Stimulated activated CD8-positive, alpha-beta memory T cell treated with anti-CD3 and anti-CD28 coated beads, Interleukin-15, amount 100 ng/mL, for 4 hours (primary cell): ENCODE measurements around the gene AFAP1.
"Not testable (repeated sequence)": the region's sequence is repeated elsewhere in the genome, so short reads cannot be mapped to it uniquely, and the experiment has no call there.

Experiments used
- DNase-seq, 2 donors: peaks; one replicate each; pipeline ENCODE4 v3.0.0-alpha.2; 2020; ENCODE audit warnings: low read depth in 2 of 2

AFAP1 gene

DNA sequence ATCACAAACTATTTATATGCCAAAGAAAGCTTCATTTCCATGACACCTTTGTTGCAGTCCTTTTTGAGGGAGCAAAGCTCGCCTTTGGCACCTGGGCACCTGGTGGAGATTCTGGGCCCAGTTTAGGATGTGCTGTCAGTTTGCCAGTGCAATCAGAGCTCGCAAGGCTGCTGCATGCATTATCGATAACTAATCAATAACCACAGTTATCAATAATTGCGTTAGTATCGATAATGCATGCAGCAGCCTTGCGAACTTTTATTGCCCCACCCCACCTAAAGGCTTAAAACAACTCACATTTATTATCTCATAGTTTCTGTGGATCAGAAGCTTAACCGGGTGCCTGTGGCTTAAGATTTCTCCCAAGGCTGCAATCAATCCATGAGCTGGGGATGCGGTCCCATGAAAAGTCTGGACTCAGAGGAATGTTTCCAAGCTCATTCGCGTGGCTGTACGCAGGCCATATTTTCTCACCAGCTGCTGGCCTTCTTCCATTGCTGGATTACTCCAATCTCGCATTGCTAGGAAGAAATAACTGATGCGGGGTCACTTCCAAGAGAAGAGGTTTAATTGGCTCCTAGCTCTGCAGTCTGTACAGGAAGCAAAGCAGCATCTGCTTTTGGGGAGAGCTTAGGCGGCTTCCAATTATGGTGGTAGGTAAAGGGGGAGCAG lies 6.2 kb upstream of the AFAP1 start:
- no peak for DNase-seq

DNA sequence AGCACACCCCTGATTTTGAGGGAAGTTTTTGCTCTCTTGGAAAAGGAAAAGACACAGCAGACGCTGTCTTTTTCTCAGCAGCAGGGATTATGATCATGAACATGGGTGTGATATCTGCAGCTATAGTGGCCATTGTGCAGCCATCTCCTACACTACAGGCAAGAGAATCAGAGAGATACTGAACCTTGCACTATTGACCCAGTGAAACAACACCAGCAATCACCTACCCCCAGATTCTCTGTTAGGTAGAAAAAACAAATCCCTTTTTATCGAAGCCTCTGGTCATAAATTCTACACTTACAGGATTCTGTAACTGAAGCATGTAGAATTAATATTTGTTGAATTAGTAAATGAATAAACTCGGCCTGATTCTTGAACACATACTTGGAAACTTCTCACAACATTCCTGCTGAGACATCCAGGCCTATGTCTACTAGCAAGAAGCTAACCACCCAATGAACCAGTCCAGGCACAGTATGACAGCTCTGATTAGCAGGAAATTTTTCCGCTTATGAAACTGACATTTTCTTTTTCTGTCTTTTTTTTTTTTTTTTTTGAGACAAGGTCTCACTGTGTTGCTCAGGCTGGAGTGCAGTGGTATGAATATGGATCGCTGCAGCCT lies 5.0 kb upstream of the AFAP1 start:
- DNase-seq, result no peak

GRCh38 chr4:7943688-7944087 lies 4.0 kb upstream of the AFAP1 start:
- not testable (repeated sequence) for DNase-seq

DNA sequence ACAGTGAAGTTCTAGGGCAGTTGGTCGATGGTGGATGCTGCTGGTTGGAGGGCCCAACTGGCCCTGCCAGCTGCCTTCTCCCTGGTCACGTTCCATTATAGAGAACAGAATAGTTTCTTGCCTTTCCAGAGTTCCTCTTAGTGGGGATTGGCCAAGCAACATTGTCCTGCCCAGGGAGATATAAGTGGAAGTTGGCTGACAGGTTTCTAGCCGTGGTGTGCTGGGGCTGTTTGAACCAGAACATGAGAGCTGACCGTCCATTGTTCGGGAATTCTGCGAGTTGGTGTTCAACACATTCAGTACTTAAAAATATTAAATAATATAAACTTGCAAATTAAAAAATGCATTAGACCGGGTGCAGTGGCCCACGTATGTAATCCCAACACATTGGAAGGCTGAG lies 3.5 kb upstream of the AFAP1 start:
- DNase-seq, result no peak

GRCh38 chr4:7941965-7942496 lies 2.4 kb upstream of the AFAP1 start:
- DNase-seq, result no peak

DNA sequence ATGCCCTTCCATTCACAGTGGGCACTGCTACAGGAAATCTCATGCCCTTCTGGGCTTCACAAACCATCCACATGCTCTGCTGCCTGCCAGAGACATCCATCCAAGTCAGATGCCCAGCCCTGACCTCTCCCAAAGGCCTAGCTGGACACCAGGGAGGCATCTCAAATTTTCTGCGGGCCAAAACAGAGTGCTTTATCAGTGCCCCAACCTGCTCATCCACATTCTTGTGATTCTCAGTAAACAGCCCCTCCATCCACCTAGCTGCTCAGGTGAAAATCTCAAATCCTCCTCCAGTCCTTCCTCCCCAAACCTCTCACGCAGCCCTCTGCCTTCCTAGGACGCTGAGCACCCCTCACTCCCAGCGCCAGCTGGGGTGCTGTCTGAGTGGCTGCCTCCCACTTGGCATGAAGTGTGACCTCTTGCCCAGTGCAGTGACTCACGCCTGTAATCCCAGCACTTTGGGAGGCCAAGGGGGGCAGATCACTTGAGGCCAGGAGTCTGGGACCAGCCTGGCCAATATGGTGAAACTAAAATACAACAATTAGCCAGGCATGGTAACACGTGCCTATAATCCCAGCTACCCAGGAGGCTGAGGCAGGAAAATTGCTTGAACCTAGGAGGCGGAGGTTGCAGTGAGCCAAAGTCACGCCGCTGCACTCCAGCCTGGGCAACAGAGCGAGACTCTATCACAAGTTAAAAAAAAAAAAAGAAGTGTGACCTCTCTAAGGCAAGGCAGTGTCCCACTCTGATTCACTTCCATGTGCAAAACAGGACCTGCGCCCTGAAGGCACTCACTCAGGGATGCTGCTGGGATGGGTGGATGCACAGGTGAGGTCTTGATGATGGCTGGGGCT lies 1.7 kb upstream of the AFAP1 start:
- no peak for DNase-seq

- no peak for DNase-seq
Measured at GRCh38 chr4:7938609-7939376, 868 bp downstream of the AFAP1 start.

- DNase-seq, result no peak
Measured at GRCh38 chr4:7938266-7938608, 1.4 kb downstream of the AFAP1 start.

DNA sequence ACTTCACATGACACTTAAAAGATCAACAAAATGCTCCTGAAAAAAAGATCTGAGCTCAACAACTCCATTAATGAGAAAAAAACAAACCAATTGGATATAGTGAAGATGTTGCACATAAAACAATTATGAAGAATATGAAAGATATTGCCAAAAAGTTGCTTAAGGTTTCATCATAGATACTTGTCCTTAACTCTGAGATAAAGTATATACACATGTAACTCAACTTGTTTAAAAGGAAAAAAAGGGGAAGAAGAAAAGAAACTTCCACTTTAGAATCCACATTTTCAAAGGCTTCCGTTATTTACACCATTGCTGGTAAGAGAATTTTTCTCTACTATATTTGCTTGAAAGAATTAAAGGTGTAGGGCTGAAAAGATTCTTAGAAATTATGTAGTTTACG lies 2.7 kb downstream of the AFAP1 start:
- DNase-seq, result no peak

DNA sequence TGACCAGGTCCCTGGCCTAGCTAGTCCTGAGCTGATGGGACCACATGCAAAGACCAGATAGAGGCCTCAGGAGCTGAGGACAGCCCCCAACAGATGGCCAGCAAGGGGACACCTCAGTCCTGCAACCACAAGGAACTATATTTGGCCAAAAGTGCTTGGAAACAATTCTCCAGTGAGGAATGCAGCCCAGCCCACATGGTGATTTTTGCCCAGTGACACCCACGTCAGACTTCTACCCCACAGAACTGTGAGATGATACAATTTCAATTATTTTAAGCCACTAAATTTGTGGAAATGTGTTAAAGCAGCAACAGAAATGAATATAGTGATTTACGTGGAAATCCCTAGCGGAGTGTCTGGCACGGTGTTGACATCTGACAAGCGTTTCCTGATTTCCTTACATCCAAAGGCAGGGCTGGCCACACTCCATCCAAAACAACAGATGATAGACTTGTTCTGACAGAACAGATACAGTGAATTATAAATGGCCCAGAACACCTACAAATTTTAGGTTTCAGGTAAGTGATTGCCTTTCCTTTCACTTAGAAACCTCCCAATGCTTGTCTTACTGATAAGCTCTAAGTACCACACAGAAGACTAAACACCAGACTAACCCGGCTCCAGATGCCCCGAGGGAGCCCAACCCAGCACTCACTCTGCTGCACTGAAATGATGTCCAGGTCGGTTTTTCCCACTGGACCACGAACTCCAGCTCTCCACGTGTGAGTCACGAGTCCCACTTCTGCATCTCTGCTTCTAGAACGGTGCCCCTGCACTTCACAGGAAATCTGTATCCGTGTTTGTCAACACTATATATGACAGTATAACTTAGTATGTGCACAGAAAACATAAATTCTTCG lies 5.8 kb downstream of the AFAP1 start:
- DNase-seq, result no peak

GRCh38 chr4:7932287-7932686 lies 7.4 kb downstream of the AFAP1 start:
- DNase-seq, result no peak

DNA sequence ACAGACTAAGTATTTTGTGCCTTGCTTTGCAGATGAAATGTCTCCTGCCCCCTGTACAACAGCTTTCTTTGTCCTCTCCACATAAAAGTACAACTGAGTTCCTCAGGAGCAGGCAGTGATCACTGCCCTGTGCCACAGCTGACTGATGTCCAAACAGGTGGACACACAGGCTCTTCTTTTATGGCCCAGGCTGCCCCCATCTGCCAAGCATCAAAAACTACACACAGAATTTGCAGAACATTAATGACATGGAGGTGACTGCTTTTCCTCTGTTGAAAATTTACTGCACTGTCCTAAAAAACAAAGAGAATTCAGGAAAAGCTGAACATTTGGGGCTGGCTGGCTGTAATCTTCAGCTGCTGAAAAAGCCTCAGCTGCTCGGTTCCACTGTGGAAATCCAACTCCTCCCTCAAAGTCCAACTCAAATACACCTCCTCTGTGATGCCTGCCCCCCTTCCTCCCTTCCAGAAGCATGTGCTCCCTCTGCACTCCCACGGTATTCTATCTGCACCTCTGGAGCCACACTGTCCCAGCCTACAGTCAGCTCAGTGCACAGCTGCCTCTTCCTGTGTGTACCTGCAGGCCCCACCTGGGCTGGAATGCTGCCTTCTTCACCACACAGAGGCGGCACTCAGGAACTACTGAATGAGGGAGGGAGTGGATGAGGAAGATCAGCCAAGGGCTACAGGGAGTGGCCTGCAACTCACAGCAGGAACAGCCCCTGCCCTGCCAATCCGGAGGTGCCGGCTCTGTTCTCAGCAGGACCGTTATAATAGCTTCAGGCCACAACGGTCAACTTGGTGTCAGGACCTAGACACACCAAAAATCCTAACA lies 10.3 kb downstream of the AFAP1 start:
- DNase-seq, result no peak

DNA sequence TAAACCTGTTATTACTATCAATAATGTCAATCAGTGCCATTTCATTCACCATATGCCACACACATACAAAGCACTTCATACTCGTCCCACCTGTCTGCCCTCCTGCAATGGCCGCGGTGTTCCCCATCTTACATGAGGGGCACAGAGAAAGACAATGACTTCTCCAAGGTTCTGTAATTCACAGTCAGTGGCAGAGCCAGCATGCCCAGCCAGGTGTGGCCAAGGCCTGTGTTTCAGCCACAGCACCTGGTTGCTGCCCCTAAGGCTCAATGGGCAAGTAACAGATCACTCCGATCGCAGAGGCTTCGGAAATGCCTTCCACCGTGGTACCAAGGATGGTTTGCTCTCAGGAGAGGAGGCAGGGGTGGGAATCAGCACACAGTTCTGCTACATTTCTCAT lies 10.9 kb downstream of the AFAP1 start:
- DNase-seq, result no peak

DNA sequence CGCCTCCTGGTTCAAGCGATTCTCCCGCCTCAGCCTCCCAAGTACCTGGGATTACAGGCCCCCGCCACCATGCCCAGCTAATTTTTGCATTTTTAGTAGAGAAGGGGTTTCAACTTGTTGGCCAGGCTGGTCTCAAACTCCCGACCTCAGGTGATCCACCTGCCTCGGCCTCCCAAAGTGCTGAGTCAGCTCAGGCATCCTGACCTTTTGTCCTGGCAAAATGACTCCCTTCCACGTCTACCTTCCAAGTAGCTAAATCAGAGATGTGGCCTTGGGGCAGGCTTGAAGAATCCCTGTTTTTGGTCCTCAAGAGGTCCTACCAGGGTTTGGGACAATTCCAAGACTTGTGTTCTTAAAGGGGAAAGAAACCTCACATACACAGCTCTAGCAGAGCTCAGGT lies 12.8 kb downstream of the AFAP1 start:
- DNase-seq, result no peak

GRCh38 chr4:7924570-7924969 lies 15.1 kb downstream of the AFAP1 start:
- DNase-seq, result no peak

DNA sequence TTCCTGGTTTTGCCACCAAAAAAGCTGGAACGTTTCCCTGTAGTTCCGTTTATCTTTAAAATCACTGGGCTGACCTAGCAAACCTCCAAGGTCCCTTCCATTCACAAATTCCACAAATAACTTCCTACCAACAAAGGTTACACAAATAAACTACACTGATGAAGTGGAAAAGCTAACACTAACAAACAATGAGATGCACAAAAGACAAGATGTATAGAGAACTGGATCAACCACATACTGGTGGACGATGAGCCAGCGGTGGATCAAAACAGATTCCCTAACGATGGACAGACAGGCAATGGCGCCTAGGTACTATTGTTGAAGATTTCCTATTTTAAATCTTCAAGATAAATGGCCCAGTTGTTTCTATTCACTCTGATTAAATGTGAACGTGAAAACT lies 15.5 kb downstream of the AFAP1 start:
- DNase-seq, result no peak

GRCh38 chr4:7922466-7922865 lies 17.2 kb downstream of the AFAP1 start:
- no peak for DNase-seq

GRCh38 chr4:7918981-7919380 lies 20.7 kb downstream of the AFAP1 start:
- no peak for DNase-seq

- DNase-seq, result not testable (repeated sequence)
Measured at GRCh38 chr4:7918187-7918586, 21.5 kb downstream of the AFAP1 start.

DNA sequence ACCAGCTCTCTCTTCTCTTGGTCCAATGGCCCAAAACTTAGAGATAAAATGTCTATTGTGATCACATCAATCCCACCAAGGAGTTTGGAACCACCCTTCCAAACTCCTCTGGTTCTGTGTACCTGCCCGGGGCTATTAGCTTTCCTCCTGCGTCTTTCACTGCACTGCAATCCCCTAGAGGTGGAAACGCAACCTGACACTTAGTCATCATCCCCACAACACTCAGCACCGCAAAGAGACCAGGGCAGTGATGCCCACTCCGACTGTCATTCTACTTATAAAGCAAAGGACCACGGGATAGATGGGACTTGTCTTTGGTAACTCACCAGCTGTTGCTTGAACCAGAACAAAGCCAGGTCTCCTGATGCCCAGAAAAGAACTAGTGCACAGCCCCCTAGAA lies 22.0 kb downstream of the AFAP1 start:
- no peak for DNase-seq
